Measurements from ENCODE around the gene EPHA5. TPM values are rescaled to one million over a fixed set of nuclear protein-coding genes. Genes with fewer than 3 reads are reported as not detected.

The EPHA5 gene
- polyA plus RNA-seq, 1 experiment: 2.8 TPM

- TF ChIP-seq, protein P1, sequence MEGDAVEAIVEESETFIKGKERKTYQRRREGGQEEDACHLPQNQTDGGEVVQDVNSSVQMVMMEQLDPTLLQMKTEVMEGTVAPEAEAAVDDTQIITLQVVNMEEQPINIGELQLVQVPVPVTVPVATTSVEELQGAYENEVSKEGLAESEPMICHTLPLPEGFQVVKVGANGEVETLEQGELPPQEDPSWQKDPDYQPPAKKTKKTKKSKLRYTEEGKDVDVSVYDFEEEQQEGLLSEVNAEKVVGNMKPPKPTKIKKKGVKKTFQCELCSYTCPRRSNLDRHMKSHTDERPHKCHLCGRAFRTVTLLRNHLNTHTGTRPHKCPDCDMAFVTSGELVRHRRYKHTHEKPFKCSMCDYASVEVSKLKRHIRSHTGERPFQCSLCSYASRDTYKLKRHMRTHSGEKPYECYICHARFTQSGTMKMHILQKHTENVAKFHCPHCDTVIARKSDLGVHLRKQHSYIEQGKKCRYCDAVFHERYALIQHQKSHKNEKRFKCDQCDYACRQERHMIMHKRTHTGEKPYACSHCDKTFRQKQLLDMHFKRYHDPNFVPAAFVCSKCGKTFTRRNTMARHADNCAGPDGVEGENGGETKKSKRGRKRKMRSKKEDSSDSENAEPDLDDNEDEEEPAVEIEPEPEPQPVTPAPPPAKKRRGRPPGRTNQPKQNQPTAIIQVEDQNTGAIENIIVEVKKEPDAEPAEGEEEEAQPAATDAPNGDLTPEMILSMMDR (IDR thresholded peaks at IDR 0.05; ENCODE audit: insufficient read depth, low read depth, low read length): no peak
- ChIA-PET CTCF (no interaction called here), POLR2A (no interaction called here)
- no peak for DNase-seq (ENCODE audit: low read depth)
- Histone ChIP-seq H3K4me3 (ENCODE audit: low read depth, low read length) (no peak overlapping the region), H3K27me3 (ENCODE audit: control insufficient read depth, insufficient read depth, low read length) (no peaks in the 10 kb centered on the region), H3K36me3 (ENCODE audit: control insufficient read depth, insufficient read depth, low read length) (no peaks in the 10 kb centered on the region)
Observed at GRCh38 chr4:65498606-65499005, 171.7 kb downstream of the EPHA5 start.

- DNase-seq (ENCODE audit: low read depth): no peak
- Histone ChIP-seq H3K27me3 (ENCODE audit: control insufficient read depth, insufficient read depth, low read length) (no peaks in the 10 kb centered on the region), H3K4me3 (ENCODE audit: low read depth, low read length) (no peak overlapping the region), H3K36me3 (ENCODE audit: control insufficient read depth, insufficient read depth, low read length) (no peaks in the 10 kb centered on the region)
- TF ChIP-seq, protein P1 (IDR thresholded peaks at IDR 0.05; ENCODE audit: insufficient read depth, low read depth, low read length): no peak
- ChIA-PET CTCF (no interaction called here), POLR2A (no interaction called here)
Observed at GRCh38 chr4:65495439-65495838, 174.8 kb downstream of the EPHA5 start.

- CTCF ChIA-PET: no interaction called here
- Histone ChIP-seq H3K4me3 (ENCODE audit: low read depth, low read length) (no peak overlapping the region), H3K27me3 (ENCODE audit: control insufficient read depth, insufficient read depth, low read length) (no peaks in the 10 kb centered on the region), H3K36me3 (ENCODE audit: control insufficient read depth, insufficient read depth, low read length) (no peaks in the 10 kb centered on the region)
- no peak for DNase-seq (ENCODE audit: low read depth)
- POLR2A ChIA-PET: no interaction called here
- TF ChIP-seq, protein P1 (IDR thresholded peaks at IDR 0.05; ENCODE audit: insufficient read depth, low read depth, low read length): no peak
Observed at GRCh38 chr4:65482410-65482809, 187.9 kb downstream of the EPHA5 start.

GRCh38 chr4:65472531-65472930 lies 197.8 kb downstream of the EPHA5 start:
- Histone ChIP-seq H3K36me3 (ENCODE audit: control insufficient read depth, insufficient read depth, low read length) (no peaks in the 10 kb centered on the region), H3K4me3 (ENCODE audit: low read depth, low read length) (no peak overlapping the region), H3K27me3 (ENCODE audit: control insufficient read depth, insufficient read depth, low read length) (no peaks in the 10 kb centered on the region)
- TF ChIP-seq, protein P1 (IDR thresholded peaks at IDR 0.05; ENCODE audit: insufficient read depth, low read depth, low read length): no peak
- DNase-seq (ENCODE audit: low read depth): no peak
- CTCF ChIA-PET: no interaction called here
- POLR2A ChIA-PET: no interaction called here

DNA sequence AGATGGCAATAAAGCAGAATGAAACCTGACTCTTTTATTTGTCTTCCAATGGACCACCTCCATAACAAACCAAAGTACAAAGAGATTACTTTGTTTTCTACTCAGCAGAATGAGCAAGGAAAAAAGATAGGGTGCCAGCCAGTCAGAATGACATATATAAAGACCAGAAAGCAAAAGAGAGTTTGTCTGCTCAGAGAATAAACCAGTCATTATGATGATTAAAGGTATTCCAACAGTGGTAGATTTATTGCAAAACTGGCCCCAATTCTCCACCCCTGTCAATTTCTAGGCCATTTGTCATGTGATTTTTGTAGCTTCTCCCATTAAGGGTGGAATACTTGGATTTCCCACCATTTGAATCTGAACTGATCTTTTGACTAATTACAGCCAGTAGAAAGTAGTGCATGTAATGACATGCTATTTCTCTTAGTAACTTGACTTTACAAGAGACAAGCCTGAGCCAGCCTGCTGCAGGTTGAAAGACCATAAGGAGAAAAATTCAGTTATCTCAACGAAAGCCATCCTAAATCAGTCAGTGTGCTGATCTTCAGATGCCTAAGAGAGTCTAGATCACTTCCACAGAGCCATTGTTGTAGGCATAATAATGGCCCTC lies 203.1 kb downstream of the EPHA5 start:
- POLR2A ChIA-PET: no interaction called here
- no peak overlapping the region for H3K4me3 ChIP-seq (ENCODE audit: low read depth, low read length)
- no peak for DNase-seq (ENCODE audit: low read depth)
- CTCF ChIA-PET: no interaction called here
- H3K27me3 ChIP-seq (ENCODE audit: control insufficient read depth, insufficient read depth, low read length): no peaks in the 10 kb centered on the region
- TF ChIP-seq, protein P1 (IDR thresholded peaks at IDR 0.05; ENCODE audit: insufficient read depth, low read depth, low read length): no peak
- no peaks in the 10 kb centered on the region for H3K36me3 ChIP-seq (ENCODE audit: control insufficient read depth, insufficient read depth, low read length)

All from BJ (cell line).